Small intestine (tissue), 7 donors: ENCODE data around the gene GPR18. TPM values are rescaled to one million over a fixed set of nuclear protein-coding genes. Genes with fewer than 3 reads are reported as not detected.

Experiments
- DNase-seq, 2 donors: peaks; one replicate each; pipeline versions ENCODE4 v3.0.0 to v3.0.0-alpha.2; 2013
- FAIRE-seq: peaks from 2 replicates; lab custom pipeline; 2012; peaks lifted over from hg19 to GRCh38; lab: Jason Lieb, UNC
- H3K27ac ChIP-seq, 3 donors: one replicate each; pipeline ENCODE4 v1.5.1; 2013; ENCODE audit warnings: low read length in 2 of 3, mild to moderate bottlenecking in 2 of 3, control low read depth in 1 of 3, inconsistent platforms in 1 of 3, low read depth in 1 of 3, moderate library complexity in 1 of 3
- H3K27me3 ChIP-seq, 3 donors: one replicate each; pipeline ENCODE4 v1.6.1; 2013; ENCODE audit warnings: low read length in 3 of 3, inconsistent platforms in 1 of 3; ENCODE audit not compliant: control insufficient read depth in 3 of 3, insufficient read depth in 3 of 3
- H3K36me3 ChIP-seq, 3 donors: one replicate each; pipeline ENCODE4 v1.6.1; 2013; ENCODE audit warnings: low read length in 3 of 3, inconsistent platforms in 1 of 3, low read depth in 1 of 3, mild to moderate bottlenecking in 1 of 3, moderate library complexity in 1 of 3; ENCODE audit not compliant: control insufficient read depth in 3 of 3, insufficient read depth in 2 of 3
- H3K4me1 ChIP-seq, 3 donors: one replicate each; pipeline ENCODE4 v1.6.1; 2013; ENCODE audit warnings: low read length in 2 of 3, inconsistent platforms in 1 of 3, low read depth in 1 of 3, mild to moderate bottlenecking in 1 of 3, moderate library complexity in 1 of 3; ENCODE audit not compliant: control insufficient read depth in 3 of 3, insufficient read depth in 2 of 3
- H3K4me3 ChIP-seq, 3 donors: one replicate each; pipeline ENCODE4 v1.5.1; 2013; ENCODE audit warnings: low read length in 3 of 3, control low read depth in 1 of 3, inconsistent platforms in 1 of 3, low read depth in 1 of 3, mild to moderate bottlenecking in 1 of 3, moderate library complexity in 1 of 3
- H3K9me3 ChIP-seq, 2 donors: one replicate each; pipeline ENCODE4 v1.6.1; 2013; ENCODE audit warnings: low read depth in 1 of 2, low read length in 1 of 2; ENCODE audit not compliant: control insufficient read depth in 2 of 2, insufficient read depth in 1 of 2
- WGBS, 3 donors: extraction: QIAGEN DNeasy Blood & Tissue Kit; methylation state at CpG; one replicate each; pipeline ENCODE4 v1.1.7; 2013; 5-methylcytosine and 5-hydroxymethylcytosine counted together
- polyA plus RNA-seq, 4 donors: library from polyadenylated mRNA; stranded (reverse) in 3 of 4; unstranded in 1 of 4; fragments of 200-250 nt in 3 of 4; fragments of 120-200 nt in 1 of 4; gene quantifications; one replicate each; pipeline versions ENCODE4 v1.2.1 to v1.2.3, GENCODE V29; 2013
- donor health status: healthy with polysubstance abuse.
- donor health status: control.
- donor health status: control.
- donor health status: Bipolar disorder and iron deficiency.
- donor health status: healthy.

The GPR18 gene
- polyA plus RNA-seq, 4 donors: 0.54 to 1.1 (median 0.66) TPM; not detected in 1

- Histone ChIP-seq H3K27me3 (no peaks in the 10 kb centered on the region), H3K27ac (peak overlapping the region in 1 of 3 donors; percentile 68), H3K9me3 (no peaks in the 10 kb centered on the region), H3K4me1 (peaks cover 0 to 5% (median 0%) of the 10 kb centered on the region in 3 donors), H3K36me3 (peaks cover 0 to 13% (median 0%) of the 10 kb centered on the region in 3 donors), H3K4me3 (no peak overlapping the region)
- FAIRE-seq (no peak), DNase-seq (no peak)
- 90 to 96% (median 94%) methylated on average over 8 of the region's 8 CpGs for WGBS, 3 donors
Observed at GRCh38 chr13:99302637-99303505, 44.7 kb upstream of the GPR18 start.

- Histone ChIP-seq H3K27me3 (no peaks in the 10 kb centered on the region), H3K4me3 (no peak overlapping the region), H3K36me3 (peaks cover 0 to 13% (median 0%) of the 10 kb centered on the region in 3 donors), H3K27ac (peak overlapping the region in 1 of 3 donors; percentile 79), H3K9me3 (no peaks in the 10 kb centered on the region), H3K4me1 (peaks cover 0 to 5% (median 0%) of the 10 kb centered on the region in 3 donors)
- 51 to 84% (median 66%) methylated on average over 1 of the region's 1 CpG for WGBS, 3 donors
- no peak for FAIRE-seq
- no peak for DNase-seq
Observed at GRCh38 chr13:99301913-99302636, 43.9 kb upstream of the GPR18 start.

- 82 to 92% (median 83%) methylated on average over 7 of the region's 7 CpGs for WGBS, 3 donors
- Histone ChIP-seq H3K36me3 (peaks cover 0 to 13% (median 0%) of the 10 kb centered on the region in 3 donors), H3K27ac (peak overlapping the region in 1 of 3 donors; percentile 62), H3K9me3 (no peaks in the 10 kb centered on the region), H3K4me3 (no peak overlapping the region), H3K4me1 (peaks cover 0 to 5% (median 0%) of the 10 kb centered on the region in 3 donors), H3K27me3 (no peaks in the 10 kb centered on the region)
- DNase-seq (no peak), FAIRE-seq (no peak)
Observed at GRCh38 chr13:99301056-99301838, 43.1 kb upstream of the GPR18 start.

- 85 to 94% (median 91%) methylated on average over 4 of the region's 4 CpGs for WGBS, 3 donors
- H3K4me1 ChIP-seq: peaks cover 0 to 7% (median 0%) of the 10 kb centered on the region in 3 donors
- peak overlapping the region in 1 of 3 donors; percentile 60 for H3K27ac ChIP-seq
- H3K9me3 ChIP-seq: no peaks in the 10 kb centered on the region
- H3K27me3 ChIP-seq: no peaks in the 10 kb centered on the region
- no peak for DNase-seq
- H3K4me3 ChIP-seq: no peak overlapping the region
- FAIRE-seq: no peak
- H3K36me3 ChIP-seq: peaks cover 0 to 7% (median 3%) of the 10 kb centered on the region in 3 donors
Observed at GRCh38 chr13:99299920-99300341, 41.8 kb upstream of the GPR18 start.

GRCh38 chr13:99299256-99299919 lies 41.2 kb upstream of the GPR18 start:
- no peak for DNase-seq
- no peaks in the 10 kb centered on the region for H3K9me3 ChIP-seq
- H3K27me3 ChIP-seq: no peaks in the 10 kb centered on the region
- no peak for FAIRE-seq
- H3K36me3 ChIP-seq: peaks cover 0 to 7% (median 3%) of the 10 kb centered on the region in 3 donors
- H3K27ac ChIP-seq: peak overlapping the region in 1 of 3 donors; percentile 60
- peaks cover 0 to 7% (median 0%) of the 10 kb centered on the region in 3 donors for H3K4me1 ChIP-seq
- WGBS, 3 donors: 73 to 84% (median 73%) methylated on average over 4 of the region's 4 CpGs
- no peak overlapping the region for H3K4me3 ChIP-seq

- 83 to 94% (median 87%) methylated on average over 2 of the region's 2 CpGs for WGBS, 3 donors
- no peaks in the 10 kb centered on the region for H3K27me3 ChIP-seq
- peaks cover 0 to 11% (median 5%) of the 10 kb centered on the region in 3 donors for H3K4me1 ChIP-seq
- no peak overlapping the region for H3K4me3 ChIP-seq
- DNase-seq (no peak), FAIRE-seq (no peak)
- peak overlapping the region in 1 of 3 donors; percentile 20 for H3K27ac ChIP-seq
- no peaks in the 10 kb centered on the region for H3K9me3 ChIP-seq
- peaks cover 0 to 3% (median 3%) of the 10 kb centered on the region in 3 donors for H3K36me3 ChIP-seq
Observed at GRCh38 chr13:99298056-99298455, 39.9 kb upstream of the GPR18 start.

- Histone ChIP-seq H3K27ac (no peak overlapping the region), H3K9me3 (no peaks in the 10 kb centered on the region), H3K27me3 (no peaks in the 10 kb centered on the region), H3K4me3 (no peak overlapping the region), H3K4me1 (peaks cover 0 to 11% (median 5%) of the 10 kb centered on the region in 3 donors), H3K36me3 (peaks cover 0 to 3% (median 3%) of the 10 kb centered on the region in 3 donors)
- FAIRE-seq: no peak
- DNase-seq: no peak
Observed at GRCh38 chr13:99297331-99297730, 39.2 kb upstream of the GPR18 start.
